Kidney (tissue), 22 donors: ENCODE measurements around the gene TMEM200A. TPM values are rescaled to one million over a fixed set of nuclear protein-coding genes. Genes with fewer than 3 reads are reported as not detected.

Experiments
- DNase-seq, 5 donors: peaks; one replicate each; pipeline ENCODE4 v3.0.0-alpha.2; 2013 to 2020
- FAIRE-seq: peaks from 2 replicates; lab custom pipeline; 2012; peaks lifted over from hg19 to GRCh38; lab: Jason Lieb, UNC
- H3K27ac ChIP-seq, 2 donors: one replicate each; pipeline ENCODE4 v1.7.0; 2013; ENCODE audit warnings: low read depth in 2 of 2, low read length in 2 of 2, inconsistent platforms in 1 of 2
- H3K27me3 ChIP-seq: one replicate; pipeline ENCODE4 v1.7.1; 2013; ENCODE audit warnings: low read length, inconsistent platforms; ENCODE audit not compliant: control insufficient read depth, insufficient read depth
- H3K36me3 ChIP-seq, 3 donors: one replicate each; pipeline versions ENCODE4 v1.7.0 to v1.7.1; 2013; ENCODE audit warnings: low read length in 3 of 3, control low read depth in 1 of 3, inconsistent platforms in 1 of 3; ENCODE audit not compliant: insufficient read depth in 3 of 3, control insufficient read depth in 2 of 3
- H3K4me1 ChIP-seq, 3 donors: one replicate each; pipeline versions ENCODE4 v1.7.0 to v1.7.1; 2013; ENCODE audit warnings: low read length in 3 of 3, inconsistent platforms in 1 of 3, low read depth in 1 of 3; ENCODE audit not compliant: control insufficient read depth in 2 of 3, insufficient read depth in 2 of 3
- H3K4me3 ChIP-seq, 3 donors: one replicate each; pipeline versions ENCODE4 v1.7.0 to v1.8.1; 2013; ENCODE audit warnings: low read length in 3 of 3, control low read depth in 1 of 3, inconsistent platforms in 1 of 3
- H3K9ac ChIP-seq, 3 donors: one replicate each; pipeline versions ENCODE4 v1.7.0 to v1.7.1; 2013; ENCODE audit warnings: low read length in 3 of 3, control low read depth in 1 of 3, inconsistent platforms in 1 of 3
- H3K9me3 ChIP-seq, 3 donors: one replicate each; pipeline versions ENCODE4 v1.7.0 to v1.7.1; 2013; ENCODE audit warnings: low read length in 3 of 3, control low read depth in 1 of 3, inconsistent platforms in 1 of 3; ENCODE audit not compliant: control insufficient read depth in 2 of 3, insufficient read depth in 1 of 3
- CTCF ChIP-seq: IDR thresholded peaks from 3 replicates; pipeline ENCODE4 v1.5.1; 2012; ENCODE audit warnings: mild to moderate bottlenecking, moderate library complexity, borderline replicate concordance; ENCODE audit not compliant: insufficient read depth; ENCODE audit errors: extremely low read depth
- intact Hi-C: fragments of 100-400 bp; cut with DNase I; formaldehyde crosslinking; loops from one replicate; pipeline ENCODE4 v1.11.1; 2022
- long read RNA-seq, 10 donors: library from polyadenylated mRNA in 1 of 10; unstranded in 1 of 10; transcript quantifications; one replicate each; pipeline ENCODE4 v2.0.0 and lab custom pipeline, GENCODE V29; 2021 to 2026
- polyA plus RNA-seq: library from polyadenylated mRNA; stranded (reverse); fragments of 350-450 nt; fragmentation: Illumina TruSeq; extraction: RNeasy Lipid Tissue Mini Kit (QIAGEN cat#74804); gene quantifications from one replicate; pipeline ENCODE4 v1.2.3, GENCODE V29; 2014; ENCODE audit warnings: low read depth, low replicate concordance; ENCODE audit not compliant: insufficient read depth
- total RNA-seq: library from RNA; stranded (reverse); fragmentation: NEBNext Ultra II Directional; extraction: Animal tissue kit (Norgen Biotek cat#: 25700); gene quantifications from one replicate; pipeline ENCODE4 v1.2.1, GENCODE V29; 2021
- donor health status: control.
- donor health status: control.
- donor health status: control.
- donor health status: control.
- donor health status: control.
- donor health status: DM: yes; HTN: yes; CAD: no.
- donor health status: Normal renal cell carcinoma (clear cell type).

TMEM200A gene
- total RNA-seq (17.9 TPM), polyA plus RNA-seq (7.7 TPM)
- long read RNA-seq, donor 1, partial matches to known transcripts, result 0 of 6 reads
- long read RNA-seq, donor 1, other reads (novel, unspliced or antisense), result 0 of 6 reads
- long read RNA-seq, donor 2, partial matches to known transcripts, result 0 of 6 reads
- long read RNA-seq, donor 2, other reads (novel, unspliced or antisense), result 0 of 6 reads
- long read RNA-seq, donor 3, transcript TMEM200A-201 (3 exons, 3,512 nt), result major isoform, 5 of 8 reads
- long read RNA-seq, donor 3, partial matches to known transcripts, result 0 of 8 reads
- long read RNA-seq, donor 3, other reads (novel, unspliced or antisense), result 0 of 8 reads
- long read RNA-seq, donor 4, partial matches to known transcripts, result 0 of 5 reads
- long read RNA-seq, donor 4, other reads (novel, unspliced or antisense), result 0 of 5 reads
- long read RNA-seq, donor 5, result 0 reads
- long read RNA-seq, donor 6, transcript TMEM200A-201 (3 exons, 3,512 nt), result major isoform, 6 of 6 reads
- long read RNA-seq, donor 6, partial matches to known transcripts, result 0 of 6 reads
- long read RNA-seq, donor 6, other reads (novel, unspliced or antisense), result 0 of 6 reads
- long read RNA-seq, donor 7, transcript TMEM200A-201 (3 exons, 3,512 nt), result major isoform, 11 of 26 reads
- long read RNA-seq, donor 7, transcript TMEM200A-204 (2 exons, 2,899 nt), result minor isoform, 8 of 26 reads
- long read RNA-seq, donor 7, partial matches to known transcripts, result 1 of 26 reads
- long read RNA-seq, donor 7, other reads (novel, unspliced or antisense), result 6 of 26 reads
- long read RNA-seq, donor 8, partial matches to known transcripts, result 0 of 2 reads
- long read RNA-seq, donor 8, other reads (novel, unspliced or antisense), result 0 of 2 reads
- long read RNA-seq, donor 9, partial matches to known transcripts, result 0 of 1 reads
- long read RNA-seq, donor 9, other reads (novel, unspliced or antisense), result 0 of 1 reads
- long read RNA-seq, donor 10, transcript TMEM200A-201 (3 exons, 3,512 nt), result major isoform, 6 of 10 reads
- long read RNA-seq, donor 10, partial matches to known transcripts, result 0 of 10 reads
- long read RNA-seq, donor 10, other reads (novel, unspliced or antisense), result 0 of 10 reads

DNA sequence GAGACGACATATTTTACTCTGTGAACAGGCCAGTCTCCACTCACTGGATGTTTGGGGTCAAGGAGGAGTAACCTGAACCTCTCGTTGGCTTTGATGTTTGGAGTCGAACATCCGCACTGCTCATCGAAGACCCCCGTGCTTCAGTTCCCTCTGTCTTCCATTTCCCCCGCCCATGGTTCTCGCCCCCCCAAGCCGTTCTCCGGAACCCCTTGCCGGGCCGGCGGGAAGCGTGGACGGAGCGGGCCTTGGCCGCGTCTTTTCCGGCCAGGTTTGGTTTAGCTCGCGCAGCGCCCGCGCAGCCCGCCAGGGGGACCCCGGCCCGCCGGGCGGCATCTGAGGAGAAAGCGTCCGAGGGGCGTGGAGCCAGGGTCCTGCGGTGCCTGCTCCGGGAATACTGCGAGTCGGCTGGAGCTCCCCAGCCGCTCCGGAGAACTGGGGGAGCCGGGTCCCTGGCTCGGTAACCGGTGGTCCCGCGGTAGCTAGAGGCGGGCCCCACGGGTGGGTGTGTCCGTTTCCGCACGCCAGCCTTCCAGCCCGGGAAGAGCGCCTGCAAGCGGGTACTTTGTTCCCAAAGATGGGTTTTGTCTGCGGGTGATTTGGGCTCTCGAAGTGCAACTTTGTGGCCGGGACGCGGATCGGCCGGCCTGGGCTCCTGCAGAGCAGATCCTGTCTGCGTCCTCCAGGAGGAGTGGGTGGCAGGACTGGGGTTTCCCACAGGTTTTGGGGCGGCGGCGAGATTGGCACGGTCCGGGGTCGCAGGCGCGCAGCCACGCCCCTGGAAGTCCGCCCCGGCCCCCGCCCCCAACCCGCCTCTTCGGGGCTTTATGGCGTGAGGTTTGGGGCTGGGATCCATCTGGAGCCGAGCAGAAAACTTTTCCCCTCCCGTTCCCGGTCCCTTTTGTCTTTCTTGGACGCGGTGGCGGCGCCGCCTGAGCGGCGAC is at the start of gene TMEM200A:
Gene TMEM200A (plus strand): TSS at position 852 of the 941 bp plus-strand sequence. CDS start 74,406 bp downstream, outside the sequence.
- Histone ChIP-seq H3K4me1 (peaks cover 0 to 11% (median 0%) of the 10 kb centered on the region in 3 donors), H3K9me3 (no peaks in the 10 kb centered on the region), H3K36me3 (no peaks in the 10 kb centered on the region), H3K27me3 (no peaks in the 10 kb centered on the region), H3K9ac (peak within 1 kb of the TSS; percentile 19 to 78 (median 70)), H3K4me3 (peak within 1 kb of the TSS; percentile 77 to 85 (median 77)), H3K27ac (peak within 1 kb of the TSS; percentile 49 to 64)
- peak; percentile 36 for TF ChIP-seq CTCF
- DNase-seq, result peak; percentile 83 to 92 (median 88)
- intact Hi-C loops, result loop anchor here (10.0 kb wide), 1 partner anchor 329 kb away; no protein-coding TSS in a partner anchor
- FAIRE-seq, result no peak

DNA sequence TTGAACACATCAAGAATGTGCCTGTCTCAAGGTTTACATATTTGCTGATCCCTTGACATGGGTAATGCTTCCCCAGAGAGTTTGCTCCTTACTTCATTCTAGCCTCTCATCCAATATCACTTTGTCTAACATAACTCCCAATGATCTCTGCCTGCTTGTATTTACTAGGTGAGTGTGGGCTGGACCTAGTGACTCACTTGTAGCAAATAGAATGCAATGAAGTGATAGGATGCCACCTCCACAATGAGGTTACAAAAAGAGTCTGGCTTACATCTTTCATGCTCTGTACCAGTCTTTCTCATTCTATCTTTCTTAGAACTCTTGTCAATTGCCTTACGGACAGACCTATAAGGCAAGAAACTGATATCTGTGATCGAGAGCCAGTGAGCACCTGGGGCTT is 44.9 kb upstream of the TMEM200A start:
- Histone ChIP-seq H3K36me3 (no peaks in the 10 kb centered on the region), H3K9ac (no peak overlapping the region), H3K4me1 (no peaks in the 10 kb centered on the region), H3K27me3 (no peaks in the 10 kb centered on the region), H3K9me3 (no peaks in the 10 kb centered on the region), H3K27ac (no peak overlapping the region), H3K4me3 (no peak overlapping the region)
- intact Hi-C loops, result loop anchor here (10.0 kb wide), 1 partner anchor 374 kb away; no protein-coding TSS in a partner anchor
- no peak for DNase-seq
- FAIRE-seq, result no peak
- no peak for TF ChIP-seq CTCF
